ENCODE measurements around the gene TCEANC2.

TCEANC2 gene

DNA sequence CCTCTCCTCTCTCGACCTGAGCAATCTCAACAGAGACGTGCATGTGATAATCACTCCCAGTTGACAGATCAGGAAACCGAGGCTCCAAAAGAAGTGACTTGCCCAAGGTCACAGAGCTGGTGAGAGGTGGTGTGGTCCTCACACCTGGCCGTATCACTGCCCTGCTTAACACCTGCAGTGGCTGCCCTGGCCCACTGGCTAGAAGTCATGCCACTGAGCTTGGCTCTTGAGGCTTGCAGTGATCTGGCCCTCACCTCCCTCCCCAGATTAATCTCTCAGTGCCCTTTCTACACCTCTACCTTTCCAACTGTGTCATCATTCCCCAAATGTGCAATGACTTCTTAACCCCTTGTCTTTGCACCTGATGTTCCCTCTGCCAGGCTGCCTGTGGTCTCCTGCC lies 60.6 kb downstream of the TCEANC2 start:
- DNase-seq (ENCODE audit: extremely low read depth, low read depth): no peak
- H3K4me3 ChIP-seq (replicated peaks; ENCODE audit: low read depth, low read length): no peak overlapping the region
- TF ChIP-seq, protein P1, sequence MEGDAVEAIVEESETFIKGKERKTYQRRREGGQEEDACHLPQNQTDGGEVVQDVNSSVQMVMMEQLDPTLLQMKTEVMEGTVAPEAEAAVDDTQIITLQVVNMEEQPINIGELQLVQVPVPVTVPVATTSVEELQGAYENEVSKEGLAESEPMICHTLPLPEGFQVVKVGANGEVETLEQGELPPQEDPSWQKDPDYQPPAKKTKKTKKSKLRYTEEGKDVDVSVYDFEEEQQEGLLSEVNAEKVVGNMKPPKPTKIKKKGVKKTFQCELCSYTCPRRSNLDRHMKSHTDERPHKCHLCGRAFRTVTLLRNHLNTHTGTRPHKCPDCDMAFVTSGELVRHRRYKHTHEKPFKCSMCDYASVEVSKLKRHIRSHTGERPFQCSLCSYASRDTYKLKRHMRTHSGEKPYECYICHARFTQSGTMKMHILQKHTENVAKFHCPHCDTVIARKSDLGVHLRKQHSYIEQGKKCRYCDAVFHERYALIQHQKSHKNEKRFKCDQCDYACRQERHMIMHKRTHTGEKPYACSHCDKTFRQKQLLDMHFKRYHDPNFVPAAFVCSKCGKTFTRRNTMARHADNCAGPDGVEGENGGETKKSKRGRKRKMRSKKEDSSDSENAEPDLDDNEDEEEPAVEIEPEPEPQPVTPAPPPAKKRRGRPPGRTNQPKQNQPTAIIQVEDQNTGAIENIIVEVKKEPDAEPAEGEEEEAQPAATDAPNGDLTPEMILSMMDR (IDR thresholded peaks at IDR 0.05; ENCODE audit: low read depth, low read length, missing control alignments): no peak

DNA sequence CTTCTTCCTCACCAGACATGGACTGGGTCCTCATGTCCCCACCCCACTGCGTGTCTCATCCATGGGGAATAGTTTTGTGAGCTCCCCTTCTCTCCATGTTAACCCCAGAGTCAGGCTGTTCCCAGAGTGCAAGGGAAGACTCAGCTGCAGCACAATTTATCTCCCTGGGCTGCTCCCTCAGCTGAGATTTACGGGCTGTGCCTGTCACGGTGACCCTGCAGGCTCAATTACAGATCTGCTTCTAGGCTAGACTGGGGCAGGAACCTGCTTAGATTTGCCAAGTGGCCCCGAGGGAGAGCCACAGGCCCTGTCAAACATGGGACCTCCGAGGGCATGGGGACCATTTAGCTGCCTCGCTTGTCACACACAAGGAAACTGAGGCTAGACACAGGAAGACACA lies 61.5 kb downstream of the TCEANC2 start:
- DNase-seq (ENCODE audit: extremely low read depth, low read depth): no peak
- TF ChIP-seq, protein P1 (IDR thresholded peaks at IDR 0.05; ENCODE audit: low read depth, low read length, missing control alignments): no peak
- no peak overlapping the region for H3K4me3 ChIP-seq (replicated peaks; ENCODE audit: low read depth, low read length)

DNA sequence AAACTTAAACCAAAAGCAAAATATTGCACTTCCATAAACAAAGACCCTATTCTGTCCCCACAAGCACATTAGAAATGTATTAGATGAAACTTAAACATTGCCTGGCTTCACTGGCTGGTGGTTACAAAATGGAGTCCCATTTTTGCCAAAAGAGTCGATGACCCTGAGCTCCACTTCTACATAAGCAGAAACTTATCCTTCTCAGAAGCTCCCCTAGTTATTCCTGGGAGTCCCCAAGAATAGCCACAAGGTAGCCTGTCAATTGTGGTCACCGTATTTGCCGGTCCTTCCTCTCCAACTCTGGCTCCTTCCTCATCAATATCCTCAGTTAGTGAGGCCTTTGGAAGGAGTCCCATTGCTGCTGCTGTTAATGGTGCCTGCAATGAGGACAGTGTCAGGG lies 62.1 kb downstream of the TCEANC2 start:
- DNase-seq (ENCODE audit: extremely low read depth, low read depth): no peak
- TF ChIP-seq, protein P1 (IDR thresholded peaks at IDR 0.05; ENCODE audit: low read depth, low read length, missing control alignments): no peak
- no peak overlapping the region for H3K4me3 ChIP-seq (replicated peaks; ENCODE audit: low read depth, low read length)

DNA sequence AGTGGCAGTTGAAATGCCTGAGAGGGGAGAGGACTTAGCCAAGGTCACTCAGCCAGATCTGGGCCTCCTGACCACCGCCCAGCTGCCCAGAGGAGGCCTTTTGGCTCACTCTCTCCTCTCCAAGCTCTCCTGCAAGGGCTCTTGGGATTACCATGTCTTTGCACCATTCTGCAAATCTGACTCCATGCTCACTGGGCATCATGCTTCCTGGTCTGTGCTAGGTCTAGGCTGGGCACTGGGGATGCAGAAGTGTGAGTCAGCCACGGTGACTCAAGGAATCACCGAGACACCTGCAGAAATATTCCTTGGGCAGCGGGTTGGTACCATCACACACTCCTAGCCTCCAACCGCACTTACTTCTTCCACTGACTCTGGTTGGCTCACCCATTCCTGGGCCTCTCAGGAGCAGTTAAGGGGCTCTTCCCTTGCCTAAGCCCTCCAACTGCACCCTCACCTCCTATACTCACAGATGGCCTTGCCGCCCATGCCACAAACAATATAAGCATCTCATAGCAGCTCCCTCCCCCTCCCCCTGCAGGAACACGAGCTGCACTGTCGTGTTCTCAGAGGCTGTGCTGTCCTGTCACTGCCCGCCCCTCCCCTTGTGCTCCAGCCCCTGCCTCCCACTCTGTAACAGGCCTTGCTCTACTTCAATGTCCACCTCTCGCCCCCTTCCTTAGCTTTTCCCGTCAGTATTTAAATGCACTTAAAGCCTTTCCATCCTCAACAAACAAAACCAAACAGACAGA lies 64.6 kb downstream of the TCEANC2 start:
- TF ChIP-seq, protein P1 (IDR thresholded peaks at IDR 0.05; ENCODE audit: low read depth, low read length, missing control alignments): no peak
- H3K4me3 ChIP-seq (replicated peaks; ENCODE audit: low read depth, low read length): no peak overlapping the region
- no peak for DNase-seq (ENCODE audit: extremely low read depth, low read depth)

DNA sequence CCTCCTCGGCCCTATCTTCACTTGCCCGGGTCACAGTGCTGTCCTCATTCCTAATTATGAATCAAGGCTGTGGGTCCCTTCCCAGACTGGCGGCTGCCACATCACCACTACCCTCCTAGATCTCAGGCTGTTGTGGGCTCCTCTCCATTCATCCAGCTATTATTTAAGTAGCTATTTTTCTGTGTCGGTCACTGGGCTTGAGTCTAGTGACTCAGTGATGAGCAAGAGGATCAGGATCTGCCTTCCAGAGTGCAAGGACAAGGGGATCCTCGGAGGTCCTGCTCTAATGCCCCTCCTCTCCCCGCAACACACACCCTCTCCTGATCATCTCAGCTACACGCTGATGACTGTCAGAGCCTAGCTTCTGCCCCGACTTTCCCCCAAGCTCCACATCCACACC lies 65.3 kb downstream of the TCEANC2 start:
- no peak overlapping the region for H3K4me3 ChIP-seq (replicated peaks; ENCODE audit: low read depth, low read length)
- TF ChIP-seq, protein P1 (IDR thresholded peaks at IDR 0.05; ENCODE audit: low read depth, low read length, missing control alignments): no peak
- no peak for DNase-seq (ENCODE audit: extremely low read depth, low read depth)

DNA sequence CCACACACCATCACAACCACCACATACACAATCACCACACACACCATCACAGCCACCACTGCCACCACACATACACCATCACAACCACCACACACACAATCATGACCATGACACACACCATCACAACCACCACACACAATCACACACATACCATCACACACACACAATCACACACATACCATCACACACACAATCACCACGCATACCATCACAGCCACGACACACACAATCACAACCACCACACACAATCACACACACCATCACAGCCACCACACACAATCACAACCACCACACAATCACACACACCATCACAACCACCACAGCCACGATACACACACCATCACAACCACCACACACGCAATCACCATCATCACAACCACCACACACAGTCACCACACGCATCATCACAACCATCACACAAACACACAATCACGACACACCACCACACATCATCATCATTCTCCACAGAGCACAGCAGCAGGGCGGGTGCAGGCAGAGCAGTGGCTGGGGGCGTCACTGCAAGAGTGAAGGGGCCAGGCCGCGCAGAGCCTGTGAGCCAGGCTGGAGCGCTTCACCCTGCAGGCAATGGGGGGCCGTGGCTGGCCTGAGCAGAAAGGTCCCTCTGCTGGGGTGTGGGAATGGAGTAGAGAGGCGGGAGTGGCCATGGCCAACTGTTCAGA lies 66.8 kb downstream of the TCEANC2 start:
- TF ChIP-seq, protein P1 (IDR thresholded peaks at IDR 0.05; ENCODE audit: low read depth, low read length, missing control alignments): no peak
- H3K4me3 ChIP-seq (replicated peaks; ENCODE audit: low read depth, low read length): no peak overlapping the region
- DNase-seq (ENCODE audit: extremely low read depth, low read depth): no peak

All from HFF-Myc (cell line).